Smooth muscle cell (in vitro differentiated cells): Measurements from ENCODE around the gene SIX5. TPM values are rescaled to one million over a fixed set of nuclear protein-coding genes. Genes with fewer than 3 reads are reported as not detected.

Experiments used
- DNase-seq: peaks from one replicate; lab custom pipeline; 2025; ENCODE audit not compliant: unreplicated experiment; lab: John Stamatoyannopoulos, UW
- H2AFZ ChIP-seq: fragments of 200-600 bp; sonication (generic); 2 replicates; pipeline ENCODE4 v1.6.0; 2016; ENCODE audit warnings: antibody characterized with exemption, low read depth, mild to moderate bottlenecking
- H3F3A ChIP-seq: fragments of 200-600 bp; sonication (generic); 2 replicates; pipeline ENCODE4 v1.6.0; 2017; ENCODE audit warnings: antibody characterized with exemption, low read depth
- H3K27ac ChIP-seq: fragments of 200-600 bp; sonication (generic); 2 replicates; pipeline ENCODE4 v1.5.1; 2016; ENCODE audit warnings: low read depth, mild to moderate bottlenecking
- H3K27me3 ChIP-seq: fragments of 200-600 bp; sonication (generic); 2 replicates; pipeline ENCODE4 v1.6.1; 2016; ENCODE audit warnings: low read depth, mild to moderate bottlenecking
- H3K36me3 ChIP-seq: fragments of 200-600 bp; sonication (generic); 2 replicates; pipeline ENCODE4 v1.5.1; 2016; ENCODE audit warnings: low read depth
- H3K4me1 ChIP-seq: fragments of 200-600 bp; sonication (generic); 2 replicates; pipeline ENCODE4 v1.5.1; 2016; ENCODE audit warnings: low read depth
- H3K4me2 ChIP-seq: fragments of 200-600 bp; sonication (generic); 2 replicates; pipeline ENCODE4 v1.6.0; 2016; ENCODE audit warnings: mild to moderate bottlenecking
- H3K4me3 ChIP-seq: fragments of 200-600 bp; sonication (generic); 2 replicates; pipeline ENCODE4 v1.5.1; 2016; ENCODE audit warnings: mild to moderate bottlenecking
- H3K79me2 ChIP-seq: fragments of 200-600 bp; sonication (generic); 2 replicates; pipeline ENCODE4 v1.6.0; 2016; ENCODE audit warnings: low read depth, mild to moderate bottlenecking
- H3K9ac ChIP-seq: fragments of 200-600 bp; sonication (generic); 2 replicates; pipeline ENCODE4 v1.6.0; 2016; ENCODE audit warnings: low read depth
- H3K9me3 ChIP-seq: fragments of 200-600 bp; sonication (generic); replicated peaks from 2 replicates; pipeline ENCODE4 v1.5.1; 2016; ENCODE audit warnings: low read depth
- H4K20me1 ChIP-seq: fragments of 200-600 bp; sonication (generic); 2 replicates; pipeline ENCODE4 v1.6.0; 2016; ENCODE audit warnings: low read depth
- WGBS: methylation state at CpG from one replicate; pipeline ENCODE4 v1.1.7; 2016; ENCODE audit warnings: low lambda C conversion rate; 5-methylcytosine and 5-hydroxymethylcytosine counted together
- polyA plus RNA-seq: library from polyadenylated mRNA; unstranded; fragments of >200 nt; fragmentation: Nextera tagmentation; extraction: Ambion mirVana; gene quantifications from 2 replicates; pipeline ENCODE4 v1.2.1, GENCODE V29; 2016
- total RNA-seq: library from RNA; depleted of rRNA; stranded (reverse); fragments of >200 nt; gene quantifications from 2 replicates; pipeline ENCODE4 v1.2.3, GENCODE V29; 2014
- TF ChIP-seq, protein P1 (sequence below): fragments of 200-600 bp; sonication (generic); IDR thresholded peaks from 2 replicates; pipeline ENCODE4 v1.5.1; 2017; ENCODE audit warnings: borderline replicate concordance, mild to moderate bottlenecking, antibody characterized with exemption; ENCODE audit not compliant: insufficient read depth, poor library complexity, severe bottlenecking

SIX5 gene
- total and polyA plus RNA-seq, 2 experiments from 2014 or later: 10.2 to 16.0 TPM

DNA sequence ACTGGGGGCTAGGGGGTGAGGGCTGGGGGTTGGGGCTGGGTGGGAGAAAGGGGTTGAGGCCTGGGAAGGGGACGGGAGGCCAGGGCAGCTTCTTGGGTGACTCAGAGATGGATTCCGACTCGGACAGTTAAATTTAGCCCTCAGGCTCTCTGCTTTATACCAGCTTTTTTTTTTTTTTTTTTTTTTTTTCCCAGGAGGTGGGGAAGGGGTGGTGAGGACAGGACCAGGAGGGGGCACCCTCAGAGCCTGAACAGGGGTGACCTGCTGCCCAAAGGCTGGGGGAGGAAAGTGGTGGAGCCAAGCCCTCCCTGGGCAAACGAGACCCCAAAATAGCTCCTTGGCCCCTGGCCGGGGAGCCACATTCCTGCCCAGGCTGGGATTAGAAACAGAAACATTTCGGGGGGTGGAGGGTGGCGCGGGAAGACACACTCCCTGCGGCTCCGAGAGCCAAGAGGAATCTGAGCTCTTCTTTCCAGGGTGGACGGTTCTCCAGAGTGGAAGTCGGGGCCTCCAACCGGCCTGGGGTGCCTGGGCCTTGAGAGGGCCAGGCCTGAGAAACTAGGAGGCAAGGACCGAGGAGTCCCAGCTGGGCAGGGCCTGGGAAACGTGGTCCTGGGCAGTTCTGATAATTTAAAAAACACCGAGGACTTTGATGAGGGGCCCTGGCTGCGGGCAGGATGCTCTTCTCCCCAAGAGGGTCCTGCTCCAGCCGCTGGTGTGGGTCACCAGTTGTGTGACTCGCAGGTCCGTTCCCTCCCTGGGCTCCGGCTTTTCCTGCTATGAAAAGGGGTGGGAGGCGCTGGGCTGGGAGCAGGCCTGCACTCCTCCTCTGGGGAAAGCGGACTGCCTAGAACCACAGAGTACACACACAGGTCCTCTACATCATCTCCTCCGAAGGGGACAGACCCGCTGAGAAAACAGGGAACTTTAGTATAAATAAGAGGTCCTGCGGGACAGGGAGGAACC is 14.1 kb upstream of the SIX5 start:
- peak overlapping the region; percentile 93 for H3K27ac ChIP-seq
- H3K9ac ChIP-seq: peak overlapping the region; percentile 34
- peaks cover 27% of the 10 kb centered on the region for H3K4me1 ChIP-seq

DNA sequence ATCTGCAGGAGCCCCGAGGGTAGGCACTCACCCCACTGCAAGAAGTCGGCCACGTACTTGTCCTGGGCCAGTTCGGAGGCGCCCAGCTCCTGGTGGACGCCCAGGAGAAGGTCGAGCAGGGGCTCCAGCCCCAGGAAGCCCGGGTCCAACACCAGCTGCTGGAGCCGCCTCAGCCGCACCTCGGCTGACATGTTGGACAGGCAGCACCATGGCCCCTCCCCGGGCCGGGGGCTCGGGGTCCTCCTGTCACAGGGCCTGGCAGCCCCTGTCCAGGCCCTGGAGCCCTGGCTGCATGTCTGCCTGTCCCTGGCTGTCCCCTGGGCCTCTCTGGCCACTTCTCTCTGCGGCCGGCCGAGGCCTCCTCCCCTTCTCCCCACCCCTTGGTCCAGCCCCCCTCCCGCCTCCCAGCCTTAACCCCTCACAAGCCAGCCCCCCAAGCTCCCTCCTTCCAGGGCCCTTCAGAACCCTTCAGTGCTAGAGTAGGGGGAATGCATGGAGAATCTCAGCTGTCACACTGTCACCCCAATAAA is 13.2 kb upstream of the SIX5 start, which contains the start of gene DMPK:
Gene DMPK (minus strand): TSS at position 329 of the 530 bp plus-strand sequence. CDS start 138 bp downstream, at position 191.
- Histone ChIP-seq H3K4me1 (peaks cover 27% of the 10 kb centered on the region), H3K27me3 (no peaks in the 10 kb centered on the region), H3K9me3 (no peaks in the 10 kb centered on the region), H2AFZ (no peak within 1 kb of the TSS), H3K4me3 (peak within 1 kb of the TSS; percentile 43), H3K9ac (peak within 1 kb of the TSS; percentile 34), H3K27ac (peak within 1 kb of the TSS; percentile 93), H3K36me3 (no peaks in the 10 kb centered on the region), H3F3A (peaks cover 18% of the 10 kb centered on the region), H3K4me2 (peak within 1 kb of the TSS; percentile 88), H3K79me2 (peaks cover 25% of the 10 kb centered on the region), H4K20me1 (peaks cover 63% of the 10 kb centered on the region)
- TF ChIP-seq, protein P1, sequence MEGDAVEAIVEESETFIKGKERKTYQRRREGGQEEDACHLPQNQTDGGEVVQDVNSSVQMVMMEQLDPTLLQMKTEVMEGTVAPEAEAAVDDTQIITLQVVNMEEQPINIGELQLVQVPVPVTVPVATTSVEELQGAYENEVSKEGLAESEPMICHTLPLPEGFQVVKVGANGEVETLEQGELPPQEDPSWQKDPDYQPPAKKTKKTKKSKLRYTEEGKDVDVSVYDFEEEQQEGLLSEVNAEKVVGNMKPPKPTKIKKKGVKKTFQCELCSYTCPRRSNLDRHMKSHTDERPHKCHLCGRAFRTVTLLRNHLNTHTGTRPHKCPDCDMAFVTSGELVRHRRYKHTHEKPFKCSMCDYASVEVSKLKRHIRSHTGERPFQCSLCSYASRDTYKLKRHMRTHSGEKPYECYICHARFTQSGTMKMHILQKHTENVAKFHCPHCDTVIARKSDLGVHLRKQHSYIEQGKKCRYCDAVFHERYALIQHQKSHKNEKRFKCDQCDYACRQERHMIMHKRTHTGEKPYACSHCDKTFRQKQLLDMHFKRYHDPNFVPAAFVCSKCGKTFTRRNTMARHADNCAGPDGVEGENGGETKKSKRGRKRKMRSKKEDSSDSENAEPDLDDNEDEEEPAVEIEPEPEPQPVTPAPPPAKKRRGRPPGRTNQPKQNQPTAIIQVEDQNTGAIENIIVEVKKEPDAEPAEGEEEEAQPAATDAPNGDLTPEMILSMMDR: no peak
- WGBS: 61% methylated on average over 17 of the region's 18 CpGs
- DNase-seq: no peak

More for the DNA sequence above, 14.1 kb upstream of the SIX5 start:
- Histone ChIP-seq H3K79me2 (peaks cover 34% of the 10 kb centered on the region), H3F3A (peaks cover 15% of the 10 kb centered on the region), H3K9me3 (no peaks in the 10 kb centered on the region), H3K27me3 (no peaks in the 10 kb centered on the region), H3K4me3 (peak overlapping the region; percentile 43), H3K4me2 (peak overlapping the region; percentile 88), H3K36me3 (no peaks in the 10 kb centered on the region), H4K20me1 (peaks cover 58% of the 10 kb centered on the region), H2AFZ (no peak overlapping the region)
- 15% methylated on average over 25 of the region's 26 CpGs for WGBS
- DNase-seq: peak; percentile 56
- TF ChIP-seq, protein P1: no peak

DNA sequence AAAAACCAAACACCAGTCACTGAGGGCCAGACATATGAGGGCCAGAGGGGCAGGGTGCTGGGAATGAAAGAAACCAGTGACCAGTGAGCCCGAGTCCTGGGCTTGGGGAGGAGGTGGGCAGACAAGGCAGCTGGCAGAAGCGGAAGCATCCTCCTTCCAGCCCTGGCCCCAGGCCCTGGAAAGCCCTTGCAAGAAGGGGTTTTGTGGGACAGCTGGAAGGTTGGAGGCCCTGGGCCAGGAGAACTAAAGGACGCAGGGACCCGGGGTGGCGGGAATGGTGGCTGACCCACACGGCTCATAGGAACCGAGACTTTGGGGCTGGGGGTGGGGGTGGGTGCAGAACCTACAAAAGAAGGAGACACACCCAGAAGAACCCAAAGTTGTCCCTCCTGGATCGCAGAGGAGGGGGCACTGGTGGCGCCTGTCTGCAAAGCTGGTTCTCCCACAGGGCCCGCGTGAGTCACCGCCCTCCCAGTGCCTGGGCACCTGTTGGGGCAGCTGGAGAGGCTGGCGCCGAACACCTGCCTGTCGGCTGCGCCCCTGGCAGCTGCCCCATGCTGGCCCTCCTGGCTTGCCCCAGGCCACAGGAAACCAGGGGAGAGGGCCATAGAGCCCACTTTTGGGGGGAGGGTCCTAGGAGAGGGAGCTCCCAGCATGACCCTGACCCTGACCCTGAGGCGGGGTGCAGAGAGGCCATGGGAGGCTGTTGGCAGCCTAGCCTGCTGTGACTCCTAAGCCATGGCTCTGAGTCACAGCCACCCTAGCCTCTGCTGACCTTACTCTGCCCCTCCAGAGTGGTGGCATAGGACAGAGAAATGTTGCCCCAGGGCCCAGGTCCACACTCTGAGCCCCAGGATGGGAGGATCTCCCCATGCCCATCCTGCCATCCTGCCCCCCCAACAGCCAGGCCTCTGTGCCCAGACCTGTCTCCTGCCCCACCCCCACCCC is 12.4 kb upstream of the SIX5 start:
- Histone ChIP-seq H3K4me3 (peak overlapping the region; percentile 43), H3K79me2 (peaks cover 19% of the 10 kb centered on the region), H3K9me3 (no peaks in the 10 kb centered on the region), H2AFZ (no peak overlapping the region), H3K4me1 (peaks cover 27% of the 10 kb centered on the region), H4K20me1 (peaks cover 60% of the 10 kb centered on the region), H3F3A (peaks cover 25% of the 10 kb centered on the region), H3K4me2 (peak overlapping the region; percentile 88), H3K27ac (peak overlapping the region; percentile 93), H3K9ac (no peak overlapping the region), H3K27me3 (no peaks in the 10 kb centered on the region), H3K36me3 (no peaks in the 10 kb centered on the region)
- TF ChIP-seq, protein P1: no peak
- WGBS: 72% methylated on average over 12 of the region's 17 CpGs
- no peak for DNase-seq
